Effector memory CD4-positive, alpha-beta T cell (primary cell): ENCODE data around the gene NR4A1.

Experiments
- DNase-seq, 3 donors: peaks; one replicate each; pipeline ENCODE4 v3.0.0-alpha.2; 2020
- H3K27ac ChIP-seq: 2 replicates; pipeline ENCODE4 v1.7.0; 2013; ENCODE audit warnings: mild to moderate bottlenecking, low read length, moderate library complexity; ENCODE audit not compliant: insufficient read depth, poor library complexity, severe bottlenecking
- H3K27me3 ChIP-seq: replicated peaks from 2 replicates; pipeline ENCODE4 v1.7.0; 2013; ENCODE audit warnings: mild to moderate bottlenecking, low read length; ENCODE audit not compliant: insufficient read depth, control insufficient read depth, poor library complexity, severe bottlenecking
- H3K36me3 ChIP-seq: 2 replicates; pipeline ENCODE4 v1.7.0; 2013; ENCODE audit warnings: mild to moderate bottlenecking, low read length, moderate library complexity; ENCODE audit not compliant: control insufficient read depth, insufficient read depth
- H3K4me1 ChIP-seq: 2 replicates; pipeline ENCODE4 v1.7.0; 2013; ENCODE audit warnings: low read length, mild to moderate bottlenecking; ENCODE audit not compliant: control insufficient read depth, insufficient read depth, poor library complexity, severe bottlenecking
- H3K4me3 ChIP-seq: 2 replicates; pipeline ENCODE4 v1.7.0; 2013; ENCODE audit warnings: low read length, low read depth, mild to moderate bottlenecking; ENCODE audit not compliant: insufficient read depth, poor library complexity, severe bottlenecking
- H3K9me3 ChIP-seq: 2 replicates; pipeline ENCODE4 v1.7.0; 2013; ENCODE audit warnings: mild to moderate bottlenecking, low read length, moderate library complexity; ENCODE audit not compliant: control insufficient read depth
- total RNA-seq, 3 donors: gene quantifications; one replicate each; lab custom pipeline; 2026; lab: John Stamatoyannopoulos, UW

The NR4A1 gene
- 127 to 375 (median 281) reads per million in 3 donors for total RNA-seq

DNA sequence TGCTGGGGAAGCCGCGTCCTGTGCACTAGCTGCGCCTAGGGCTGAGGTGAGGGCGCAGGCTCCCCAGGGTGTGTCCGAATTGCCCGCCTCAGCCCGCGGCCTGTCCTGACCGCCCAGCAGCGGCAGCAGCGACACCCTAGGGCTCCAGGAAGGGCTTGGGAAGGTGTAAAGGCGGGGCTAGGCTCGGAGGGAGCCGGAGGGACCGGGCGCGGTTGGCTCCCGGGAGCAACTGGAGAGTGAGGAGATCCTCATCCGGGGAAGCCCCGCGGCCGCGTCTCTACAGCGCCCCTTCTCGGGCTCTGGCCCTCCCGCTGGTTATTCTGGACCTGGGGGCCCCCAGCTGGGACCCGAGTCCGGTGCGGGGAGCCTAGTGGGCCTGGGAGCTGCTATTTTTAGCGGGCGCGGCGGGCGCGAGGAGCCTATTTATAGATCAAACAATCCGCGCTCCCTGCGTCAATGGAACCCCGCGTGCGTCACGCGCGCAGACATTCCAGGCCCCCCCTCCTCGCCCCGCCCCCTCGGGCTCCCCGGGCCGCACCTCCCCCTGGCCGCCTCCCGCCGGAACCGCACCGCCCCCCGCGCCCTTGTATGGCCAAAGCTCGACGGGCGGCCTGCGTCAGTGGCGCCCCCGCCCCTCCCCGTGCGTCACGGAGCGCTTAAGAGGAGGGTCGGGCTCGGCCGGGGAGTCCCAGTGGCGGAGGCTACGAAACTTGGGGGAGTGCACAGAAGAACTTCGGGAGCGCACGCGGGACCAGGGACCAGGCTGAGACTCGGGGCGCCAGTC, at the start of gene NR4A1:
NR4A1 (plus strand) TSS at position 685 of the 784 bp plus-strand sequence. CDS start 2,887 bp downstream, outside the sequence.
- Histone ChIP-seq H3K36me3 (no peaks in the 10 kb centered on the region), H3K4me3 (peak within 1 kb of the TSS; percentile 57), H3K27ac (peak within 1 kb of the TSS; percentile 93), H3K4me1 (peaks cover 24% of the 10 kb centered on the region), H3K27me3 (no peaks in the 10 kb centered on the region), H3K9me3 (no peaks in the 10 kb centered on the region)
- DNase-seq = peak; percentile 99

DNA sequence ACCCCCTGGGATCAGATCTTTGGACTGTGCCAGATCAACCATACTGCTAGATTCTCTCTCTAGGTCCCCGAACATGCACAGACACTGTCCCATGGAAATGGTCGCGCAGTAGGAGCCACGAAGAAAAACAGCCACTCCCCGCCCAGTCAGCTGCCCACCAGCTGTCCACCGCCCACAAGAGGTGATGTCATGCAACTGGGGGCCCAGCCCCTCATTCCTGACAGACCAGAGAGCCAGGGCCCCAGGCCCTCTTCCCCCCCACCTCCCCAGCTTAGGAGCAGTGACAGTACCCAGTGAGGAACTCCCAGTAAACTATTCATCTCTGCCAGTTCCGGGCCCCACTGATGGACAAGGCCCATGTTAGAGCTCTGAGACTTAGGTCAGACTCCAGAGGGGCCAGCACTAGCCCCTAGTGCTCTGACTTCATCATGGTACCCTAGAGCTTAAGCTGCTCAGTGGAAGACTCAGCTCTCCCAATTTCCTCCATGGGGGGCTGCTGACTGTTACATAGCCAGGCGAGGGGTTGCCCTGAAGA, 48.2 kb upstream of the NR4A1 start:
- Histone ChIP-seq H3K27ac (no peak overlapping the region), H3K9me3 (no peaks in the 10 kb centered on the region), H3K4me3 (no peak overlapping the region), H3K4me1 (peaks cover 17% of the 10 kb centered on the region), H3K27me3 (no peaks in the 10 kb centered on the region), H3K36me3 (peaks cover 3% of the 10 kb centered on the region)
- no peak for DNase-seq

DNA sequence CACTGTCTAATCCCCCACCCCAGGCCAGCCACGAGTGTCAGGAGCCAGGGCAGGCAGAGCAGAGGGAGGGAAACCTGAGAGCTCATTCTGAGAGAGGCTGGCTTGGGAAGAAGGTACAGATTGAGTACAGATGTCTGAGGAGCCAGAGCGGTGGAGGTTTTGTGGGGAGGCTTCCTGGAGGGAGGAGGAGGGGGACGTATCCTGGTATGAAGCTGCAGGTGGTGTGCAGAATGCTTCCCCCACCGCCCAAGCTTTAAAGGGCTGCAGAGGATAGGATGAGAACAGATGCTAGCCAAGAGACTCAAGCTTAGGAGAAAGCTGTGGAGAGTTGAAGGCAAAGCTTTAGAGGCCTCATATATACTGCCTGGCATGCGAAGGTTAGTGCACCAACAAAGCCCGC, 47.7 kb upstream of the NR4A1 start:
- Histone ChIP-seq H3K9me3 (no peaks in the 10 kb centered on the region), H3K27me3 (no peaks in the 10 kb centered on the region), H3K4me1 (peaks cover 22% of the 10 kb centered on the region), H3K27ac (no peak overlapping the region), H3K36me3 (peaks cover 3% of the 10 kb centered on the region), H3K4me3 (no peak overlapping the region)
- no peak for DNase-seq

GRCh38 chr12:52004042-52004648, 47.1 kb upstream of the NR4A1 start:
- Histone ChIP-seq H3K27ac (no peak overlapping the region), H3K4me1 (peaks cover 27% of the 10 kb centered on the region), H3K4me3 (no peak overlapping the region), H3K27me3 (no peaks in the 10 kb centered on the region), H3K36me3 (peaks cover 8% of the 10 kb centered on the region), H3K9me3 (no peaks in the 10 kb centered on the region)
- no peak for DNase-seq

- no peak overlapping the region for H3K4me3 ChIP-seq
- H3K27ac ChIP-seq = no peak overlapping the region
- H3K4me1 ChIP-seq = peaks cover 29% of the 10 kb centered on the region
- no peak for DNase-seq
- H3K36me3 ChIP-seq = peaks cover 18% of the 10 kb centered on the region
- no peaks in the 10 kb centered on the region for H3K9me3 ChIP-seq
- no peaks in the 10 kb centered on the region for H3K27me3 ChIP-seq
These were observed 45.9 kb upstream of the NR4A1 start for GRCh38 chr12:52005218-52005902.

DNA sequence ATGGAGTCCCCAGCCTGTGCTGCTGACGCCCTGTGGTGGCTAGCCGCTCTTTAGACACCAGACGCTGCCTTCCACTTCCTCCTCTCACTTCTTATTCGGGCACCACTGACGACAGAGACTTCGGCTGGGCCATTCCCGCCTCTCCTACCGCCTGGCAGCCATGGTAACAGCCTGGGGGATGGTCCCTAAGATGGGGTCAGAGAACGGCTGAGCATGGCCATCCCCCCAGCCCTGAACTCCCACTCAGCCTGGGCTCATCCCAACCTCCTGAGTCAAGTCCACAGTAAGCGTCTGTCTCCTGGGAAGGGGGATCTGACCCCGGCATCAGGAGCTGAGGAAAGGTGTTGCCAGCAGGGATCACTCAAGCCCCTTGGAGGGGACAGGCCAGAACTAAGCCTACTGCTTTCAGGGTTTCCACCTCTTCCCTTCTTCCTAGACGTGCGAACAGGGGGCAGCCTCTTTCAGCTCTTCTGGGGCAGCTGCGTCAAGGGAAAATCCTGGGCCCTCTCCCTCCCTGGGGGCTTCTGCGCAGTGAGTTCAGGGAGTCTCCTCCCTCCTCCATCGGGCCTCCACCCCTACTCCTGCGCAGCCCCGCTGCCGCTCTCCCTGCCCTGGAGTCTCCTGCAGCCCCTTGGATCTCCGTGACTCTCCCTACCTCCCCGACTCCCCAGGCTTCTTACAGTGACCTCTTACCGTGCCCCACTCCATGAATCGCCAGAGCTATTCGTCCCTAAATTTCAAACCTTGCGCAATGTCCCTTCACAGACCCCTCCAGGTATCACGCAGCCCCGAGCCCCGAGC, 45.1 kb upstream of the NR4A1 start:
- H3K4me3 ChIP-seq = peak overlapping the region; percentile 37
- no peaks in the 10 kb centered on the region for H3K9me3 ChIP-seq
- no peak for DNase-seq
- H3K27me3 ChIP-seq = no peaks in the 10 kb centered on the region
- peaks cover 29% of the 10 kb centered on the region for H3K4me1 ChIP-seq
- H3K27ac ChIP-seq = no peak overlapping the region
- H3K36me3 ChIP-seq = peaks cover 26% of the 10 kb centered on the region

DNA sequence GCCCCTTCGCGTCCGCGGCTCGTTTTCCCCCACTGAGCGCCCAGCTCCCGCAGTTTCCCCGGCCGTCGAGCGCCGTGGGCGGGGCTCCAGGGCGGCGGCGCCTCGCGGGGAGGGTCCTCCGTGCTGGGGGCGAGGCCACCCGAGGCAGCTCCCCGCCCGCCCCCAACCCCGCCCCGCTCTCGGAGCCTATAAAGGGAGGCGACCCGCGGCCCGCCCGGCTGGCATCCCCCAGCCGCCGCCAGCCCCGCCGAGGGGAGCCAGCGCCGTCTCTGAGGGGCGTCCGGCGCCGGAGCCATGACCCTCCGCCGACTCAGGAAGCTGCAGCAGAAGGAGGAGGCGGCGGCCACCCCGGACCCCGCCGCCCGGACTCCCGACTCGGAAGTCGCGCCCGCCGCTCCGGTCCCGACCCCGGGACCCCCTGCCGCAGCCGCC, 44.5 kb upstream of the NR4A1 start, which contains the start of gene TAMALIN:
TAMALIN (plus strand) TSS at position 221 of the 432 bp plus-strand sequence; CDS start at position 295, 74 bp downstream.
- H3K4me1 ChIP-seq = peaks cover 29% of the 10 kb centered on the region
- H3K4me3 ChIP-seq = peak within 1 kb of the TSS; percentile 98
- H3K27ac ChIP-seq = peak within 1 kb of the TSS; percentile 91
- H3K9me3 ChIP-seq = no peaks in the 10 kb centered on the region
- H3K36me3 ChIP-seq = peaks cover 32% of the 10 kb centered on the region
- peak; percentile 80 to 83 (median 82) for DNase-seq
- H3K27me3 ChIP-seq = no peaks in the 10 kb centered on the region

DNA sequence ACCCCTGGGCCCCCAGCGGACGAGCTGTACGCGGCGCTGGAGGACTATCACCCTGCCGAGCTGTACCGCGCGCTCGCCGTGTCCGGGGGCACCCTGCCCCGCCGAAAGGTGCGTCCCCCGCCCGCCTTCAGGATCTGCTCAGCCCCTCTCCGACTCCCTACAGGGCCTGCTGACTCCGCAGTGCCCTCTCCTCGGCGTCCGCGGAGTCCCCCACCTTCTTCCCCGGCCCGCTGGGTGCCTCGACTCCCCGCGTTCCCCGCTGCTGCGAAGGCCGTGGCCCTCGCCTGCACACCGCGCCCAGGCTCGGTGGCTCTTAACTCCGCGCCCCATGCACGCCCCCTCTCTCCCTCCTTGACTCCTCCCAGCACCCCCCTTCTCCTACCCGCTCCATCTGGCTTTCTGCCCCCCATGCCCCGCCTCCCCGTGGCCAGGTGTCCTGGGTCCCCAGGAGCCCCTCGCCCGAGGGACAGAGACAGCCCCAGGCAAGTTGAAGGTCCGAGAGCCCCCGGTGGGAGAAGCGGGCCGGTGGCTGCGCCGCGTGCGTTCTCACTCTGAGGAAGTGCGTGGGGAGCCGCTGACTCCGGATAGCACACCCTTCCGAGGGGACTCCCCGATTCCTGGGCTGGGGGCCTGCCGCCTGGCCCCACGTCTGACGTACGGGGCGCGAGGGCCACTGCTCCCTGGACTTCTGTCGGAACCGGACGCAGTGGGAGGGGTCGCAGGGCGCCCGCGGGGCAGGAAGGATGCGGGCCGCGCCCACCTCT, 43.9 kb upstream of the NR4A1 start:
- Histone ChIP-seq H3K27me3 (no peaks in the 10 kb centered on the region), H3K4me1 (peaks cover 29% of the 10 kb centered on the region), H3K27ac (peak overlapping the region; percentile 91), H3K36me3 (peaks cover 35% of the 10 kb centered on the region), H3K9me3 (no peaks in the 10 kb centered on the region), H3K4me3 (peak overlapping the region; percentile 98)
- peak; percentile 42 to 54 (median 50) for DNase-seq
